ENCODE data around the gene PLCB4.
"Not testable (repeated sequence)": the region's sequence is repeated elsewhere in the genome, so short reads cannot be mapped to it uniquely, and the experiment has no call there.

Gene PLCB4

GRCh38 chr20:9068841-9069663 is at the start of gene PLCB4:
PLCB4 (plus strand) TSS chr20:9069087; CDS start chr20:9307815, 238,728 bp downstream.
- peak; percentile 89 for DNase-seq

GRCh38 chr20:9019833-9020232 is 49.1 kb upstream of the PLCB4 start:
- no peak for DNase-seq

GRCh38 chr20:9021216-9021615 is 47.7 kb upstream of the PLCB4 start:
- DNase-seq = peak; percentile 85

GRCh38 chr20:9021699-9022098 is 47.2 kb upstream of the PLCB4 start:
- peak; percentile 54 for DNase-seq

GRCh38 chr20:9022376-9022775 is 46.5 kb upstream of the PLCB4 start:
- no peak for DNase-seq

GRCh38 chr20:9024606-9025005 is 44.3 kb upstream of the PLCB4 start:
- DNase-seq = no peak

- DNase-seq = no peak
Measured at GRCh38 chr20:9025011-9025410, 43.9 kb upstream of the PLCB4 start.

GRCh38 chr20:9025643-9026042 is 43.2 kb upstream of the PLCB4 start:
- DNase-seq = no peak

- DNase-seq = no peak
Measured at GRCh38 chr20:9027626-9028025, 41.3 kb upstream of the PLCB4 start.

- no peak for DNase-seq
Measured at GRCh38 chr20:9028419-9028818, 40.5 kb upstream of the PLCB4 start.

- no peak for DNase-seq
Measured at GRCh38 chr20:9031991-9032390, 36.9 kb upstream of the PLCB4 start.

GRCh38 chr20:9032758-9033157 is 36.1 kb upstream of the PLCB4 start:
- DNase-seq = no peak

GRCh38 chr20:9035126-9035525 is 33.8 kb upstream of the PLCB4 start:
- DNase-seq = no peak

- DNase-seq = no peak
Measured at GRCh38 chr20:9036593-9036992, 32.3 kb upstream of the PLCB4 start.

- DNase-seq = no peak
Measured at GRCh38 chr20:9038791-9039535, 29.9 kb upstream of the PLCB4 start.

GRCh38 chr20:9040863-9041524 is 27.9 kb upstream of the PLCB4 start:
- DNase-seq = no peak

- DNase-seq = no peak
Measured at GRCh38 chr20:9043364-9043763, 25.5 kb upstream of the PLCB4 start.

- not testable (repeated sequence) for DNase-seq
Measured at GRCh38 chr20:9047928-9048327, 21.0 kb upstream of the PLCB4 start.

GRCh38 chr20:9051508-9051907 is 17.4 kb upstream of the PLCB4 start:
- no peak for DNase-seq

- no peak for DNase-seq
Measured at GRCh38 chr20:9052136-9052535, 16.8 kb upstream of the PLCB4 start.

GRCh38 chr20:9053108-9053507 is 15.8 kb upstream of the PLCB4 start:
- no peak for DNase-seq

GRCh38 chr20:9054176-9054575 is 14.7 kb upstream of the PLCB4 start:
- DNase-seq = no peak

GRCh38 chr20:9059931-9060330 is 9.0 kb upstream of the PLCB4 start:
- no peak for DNase-seq

- DNase-seq = no peak
Measured at GRCh38 chr20:9061434-9061833, 7.5 kb upstream of the PLCB4 start.

All from DMS53 (cell line).